GM19035 (cell line): ENCODE data around the gene DNAH17.

Source experiments
- ATAC-seq: cut with Tn5 transposase; IDR thresholded peaks from one replicate; pipeline ENCODE4 v1.9.1; 2021; ENCODE audit not compliant: unreplicated experiment

The DNAH17 gene, protein sequence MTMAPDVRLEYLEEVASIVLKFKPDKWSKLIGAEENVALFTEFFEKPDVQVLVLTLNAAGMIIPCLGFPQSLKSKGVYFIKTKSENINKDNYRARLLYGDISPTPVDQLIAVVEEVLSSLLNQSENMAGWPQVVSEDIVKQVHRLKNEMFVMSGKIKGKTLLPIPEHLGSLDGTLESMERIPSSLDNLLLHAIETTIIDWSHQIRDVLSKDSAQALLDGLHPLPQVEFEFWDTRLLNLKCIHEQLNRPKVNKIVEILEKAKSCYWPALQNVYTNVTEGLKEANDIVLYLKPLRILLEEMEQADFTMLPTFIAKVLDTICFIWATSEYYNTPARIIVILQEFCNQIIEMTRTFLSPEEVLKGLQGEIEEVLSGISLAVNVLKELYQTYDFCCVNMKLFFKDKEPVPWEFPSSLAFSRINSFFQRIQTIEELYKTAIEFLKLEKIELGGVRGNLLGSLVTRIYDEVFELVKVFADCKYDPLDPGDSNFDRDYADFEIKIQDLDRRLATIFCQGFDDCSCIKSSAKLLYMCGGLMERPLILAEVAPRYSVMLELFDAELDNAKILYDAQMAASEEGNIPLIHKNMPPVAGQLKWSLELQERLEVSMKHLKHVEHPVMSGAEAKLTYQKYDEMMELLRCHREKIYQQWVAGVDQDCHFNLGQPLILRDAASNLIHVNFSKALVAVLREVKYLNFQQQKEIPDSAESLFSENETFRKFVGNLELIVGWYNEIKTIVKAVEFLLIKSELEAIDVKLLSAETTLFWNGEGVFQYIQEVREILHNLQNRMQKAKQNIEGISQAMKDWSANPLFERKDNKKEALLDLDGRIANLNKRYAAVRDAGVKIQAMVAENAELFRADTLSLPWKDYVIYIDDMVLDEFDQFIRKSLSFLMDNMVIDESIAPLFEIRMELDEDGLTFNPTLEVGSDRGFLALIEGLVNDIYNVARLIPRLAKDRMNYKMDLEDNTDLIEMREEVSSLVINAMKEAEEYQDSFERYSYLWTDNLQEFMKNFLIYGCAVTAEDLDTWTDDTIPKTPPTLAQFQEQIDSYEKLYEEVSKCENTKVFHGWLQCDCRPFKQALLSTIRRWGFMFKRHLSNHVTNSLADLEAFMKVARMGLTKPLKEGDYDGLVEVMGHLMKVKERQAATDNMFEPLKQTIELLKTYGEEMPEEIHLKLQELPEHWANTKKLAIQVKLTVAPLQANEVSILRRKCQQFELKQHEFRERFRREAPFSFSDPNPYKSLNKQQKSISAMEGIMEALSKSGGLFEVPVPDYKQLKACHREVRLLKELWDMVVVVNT (N-terminal part only)

DNA sequence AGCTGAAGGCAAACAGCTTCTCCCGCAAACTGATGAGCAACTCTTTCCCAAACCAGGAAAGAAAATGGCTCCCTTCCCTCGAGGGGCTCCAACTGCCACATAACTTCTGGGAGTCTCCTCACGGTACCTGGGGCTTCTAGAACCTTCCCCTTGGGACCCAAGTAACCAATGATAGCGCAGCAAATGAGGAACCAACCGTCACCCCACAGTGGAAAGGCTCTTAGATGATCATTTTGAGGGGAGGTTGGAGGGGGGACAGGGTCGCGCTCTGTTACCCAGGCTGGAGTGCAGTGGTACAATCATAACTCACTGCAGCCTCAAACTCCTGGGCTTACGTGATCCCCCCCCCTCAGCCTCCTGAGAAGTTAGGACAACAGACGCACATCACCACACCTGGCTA lies at the start of gene DNAH17:
DNAH17 (minus strand) TSS at position 101 of the 400 bp plus-strand sequence. CDS start 2,339 bp downstream, outside the sequence.
- ATAC-seq = no peak

DNA sequence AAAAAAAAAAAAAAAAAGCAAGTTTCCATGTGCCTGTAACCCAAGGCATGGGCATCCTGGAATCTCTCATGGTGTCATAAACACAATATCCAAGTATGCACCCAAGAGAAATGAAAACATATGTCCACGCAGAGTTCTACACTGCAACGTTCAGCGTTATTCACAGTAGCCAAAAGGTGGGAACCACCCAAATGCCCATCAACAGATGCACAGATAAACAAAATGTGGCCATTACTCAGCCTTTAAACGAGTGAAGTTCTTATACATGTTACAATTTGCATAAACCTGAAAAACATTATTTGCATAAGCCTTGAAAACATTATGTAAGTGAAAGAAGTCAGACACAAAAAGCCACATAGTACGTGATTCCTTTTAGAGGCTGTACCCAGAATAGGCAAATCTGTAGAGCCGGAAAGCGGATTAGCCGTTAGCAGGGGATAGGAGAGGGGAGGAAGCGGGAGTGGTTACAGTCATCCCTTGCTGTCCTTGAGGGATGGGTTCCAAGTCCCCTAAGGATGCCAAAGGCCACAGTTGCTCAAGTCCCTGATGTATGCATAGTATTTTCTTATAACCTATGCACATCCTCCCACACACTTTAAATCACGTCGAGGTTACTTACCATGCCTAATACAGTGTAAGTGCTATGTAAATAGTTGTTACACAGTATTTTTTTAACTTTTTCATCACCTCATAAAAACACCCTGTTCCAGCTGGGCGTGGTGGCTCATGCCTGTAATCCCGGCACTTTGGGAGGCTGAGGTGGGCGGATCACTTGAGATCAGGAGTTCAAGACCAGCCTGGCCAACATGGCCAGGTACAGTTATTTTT lies 47.3 kb upstream of the DNAH17 start:
- no peak for ATAC-seq

DNA sequence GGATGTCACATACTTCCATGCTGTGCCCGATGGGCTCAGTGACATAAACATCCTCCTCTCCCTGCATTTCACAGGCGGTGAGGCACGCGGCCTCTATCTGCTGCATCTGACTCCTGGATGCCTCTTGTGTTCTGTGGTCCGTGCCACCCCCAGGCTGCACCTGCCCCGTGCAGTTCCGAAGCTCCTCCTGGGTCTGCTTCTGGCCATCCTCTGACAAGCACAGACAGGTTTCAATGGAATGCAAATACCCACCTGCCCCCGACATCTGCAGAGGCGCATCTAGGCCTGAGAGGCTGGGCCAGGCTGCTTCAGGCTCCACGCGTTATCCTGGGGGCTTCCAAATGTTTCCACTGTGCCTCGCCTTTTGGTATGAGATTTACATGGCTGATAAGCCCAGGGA lies 46.3 kb upstream of the DNAH17 start:
- ATAC-seq = no peak

DNA sequence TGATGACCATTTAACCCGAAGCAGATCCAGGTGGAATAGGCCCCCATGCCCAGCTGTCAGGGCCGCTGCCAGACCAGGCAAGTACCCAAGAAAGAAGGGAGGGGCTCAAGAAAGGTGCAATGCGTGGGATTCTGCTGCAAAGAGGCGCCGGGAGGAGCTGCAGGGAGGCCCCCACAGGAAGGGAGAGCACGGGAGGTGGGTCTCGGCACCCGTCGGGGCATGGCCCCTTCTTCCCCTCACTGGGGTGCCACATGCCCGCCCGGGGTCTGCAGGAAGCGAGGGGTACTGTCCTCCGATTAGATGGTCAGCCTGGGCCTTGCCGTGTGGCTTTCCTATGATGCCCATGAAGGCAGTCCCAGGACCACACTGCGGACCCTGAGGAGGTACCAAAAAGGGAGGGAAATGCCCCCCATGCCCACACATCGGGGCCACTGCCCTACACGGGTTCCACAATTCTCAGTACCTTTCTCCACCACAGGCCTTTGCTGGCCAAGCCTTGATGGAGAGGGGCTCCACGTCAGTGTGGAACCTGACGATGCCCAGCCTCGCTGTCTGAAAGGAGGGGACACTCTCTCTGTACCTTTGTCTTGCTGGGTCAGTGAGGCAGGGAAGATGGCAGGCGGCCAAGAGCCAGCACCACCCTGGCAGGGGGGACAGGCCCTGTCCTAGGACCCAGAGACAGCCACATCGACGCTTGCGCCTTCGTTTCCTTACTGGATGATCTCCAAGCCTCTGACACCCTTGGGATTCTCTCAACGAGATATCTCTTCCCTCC lies 45.5 kb upstream of the DNAH17 start:
- no peak for ATAC-seq

DNA sequence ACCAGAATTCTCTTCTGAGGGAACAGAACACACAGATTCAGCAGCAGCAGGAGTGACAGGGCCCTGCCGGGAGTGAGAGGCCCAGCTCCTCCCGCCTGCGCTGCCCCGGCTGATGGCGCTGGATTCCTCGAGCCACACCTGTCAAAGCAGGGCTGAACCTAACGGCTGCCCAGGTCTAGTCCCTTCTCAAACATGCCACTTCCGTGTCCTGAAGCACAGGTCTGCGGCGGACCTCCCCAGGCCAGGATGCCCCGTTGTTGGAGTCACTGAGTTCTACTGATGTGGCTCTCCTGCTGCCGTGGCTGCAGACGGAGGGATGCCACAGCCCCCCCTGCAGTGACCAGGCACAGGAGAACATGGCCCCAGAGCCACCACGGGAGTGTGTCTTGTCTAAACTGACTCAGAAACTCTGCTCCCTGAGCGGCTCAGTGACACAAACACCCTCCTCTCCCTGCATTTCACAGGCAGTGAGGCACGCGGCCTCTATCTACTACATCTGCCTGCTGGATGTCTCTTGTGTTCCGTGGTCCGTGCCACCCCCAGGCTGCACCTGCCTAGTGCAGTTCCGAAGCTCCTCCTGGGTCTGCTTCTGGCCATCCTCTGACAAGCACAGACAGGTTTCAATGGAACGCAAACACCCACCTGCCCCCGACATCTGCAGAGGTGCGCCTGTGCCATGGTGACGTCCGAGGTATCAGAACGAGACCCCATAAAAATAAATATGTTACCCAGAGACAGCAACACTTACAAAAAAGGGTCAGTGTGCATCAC lies 44.7 kb upstream of the DNAH17 start:
- ATAC-seq = no peak

DNA sequence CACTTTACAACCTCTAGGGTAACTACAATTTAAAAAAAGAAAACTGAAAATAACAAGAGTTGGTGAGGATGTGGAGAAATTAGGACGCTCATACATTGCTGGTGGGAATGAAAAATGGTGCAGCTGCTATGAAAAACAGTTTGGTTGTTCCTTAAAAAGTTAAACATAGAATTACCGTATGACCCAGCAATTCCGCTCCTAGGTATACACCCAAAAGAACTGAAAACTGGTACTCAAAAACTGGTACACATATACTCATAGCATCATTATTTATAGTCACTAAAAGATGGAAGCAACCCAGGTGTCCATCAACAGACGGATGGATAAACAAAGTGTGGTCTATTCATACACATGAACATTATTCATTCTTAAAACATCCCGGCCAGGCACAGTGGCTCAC lies 42.9 kb upstream of the DNAH17 start:
- no peak for ATAC-seq

DNA sequence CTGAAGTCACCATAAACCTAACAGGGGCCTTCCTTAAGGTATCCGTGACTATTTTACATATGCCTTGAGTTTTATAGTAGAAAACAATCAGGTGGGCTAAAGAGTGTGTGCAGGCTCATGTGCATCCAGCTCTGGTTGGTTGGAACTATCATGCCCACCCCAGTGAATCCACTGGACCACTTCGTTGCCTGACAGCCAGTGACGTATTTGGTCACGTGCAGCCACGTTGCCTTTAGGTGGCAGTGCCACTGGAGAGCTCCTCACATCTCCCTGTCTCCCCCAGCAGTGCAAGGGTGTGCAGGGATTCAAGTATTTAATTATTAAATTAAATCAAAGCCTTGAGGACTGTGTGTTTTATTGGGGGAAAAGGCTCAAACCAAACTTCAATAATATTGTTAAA lies 42.1 kb upstream of the DNAH17 start:
- no peak for ATAC-seq

DNA sequence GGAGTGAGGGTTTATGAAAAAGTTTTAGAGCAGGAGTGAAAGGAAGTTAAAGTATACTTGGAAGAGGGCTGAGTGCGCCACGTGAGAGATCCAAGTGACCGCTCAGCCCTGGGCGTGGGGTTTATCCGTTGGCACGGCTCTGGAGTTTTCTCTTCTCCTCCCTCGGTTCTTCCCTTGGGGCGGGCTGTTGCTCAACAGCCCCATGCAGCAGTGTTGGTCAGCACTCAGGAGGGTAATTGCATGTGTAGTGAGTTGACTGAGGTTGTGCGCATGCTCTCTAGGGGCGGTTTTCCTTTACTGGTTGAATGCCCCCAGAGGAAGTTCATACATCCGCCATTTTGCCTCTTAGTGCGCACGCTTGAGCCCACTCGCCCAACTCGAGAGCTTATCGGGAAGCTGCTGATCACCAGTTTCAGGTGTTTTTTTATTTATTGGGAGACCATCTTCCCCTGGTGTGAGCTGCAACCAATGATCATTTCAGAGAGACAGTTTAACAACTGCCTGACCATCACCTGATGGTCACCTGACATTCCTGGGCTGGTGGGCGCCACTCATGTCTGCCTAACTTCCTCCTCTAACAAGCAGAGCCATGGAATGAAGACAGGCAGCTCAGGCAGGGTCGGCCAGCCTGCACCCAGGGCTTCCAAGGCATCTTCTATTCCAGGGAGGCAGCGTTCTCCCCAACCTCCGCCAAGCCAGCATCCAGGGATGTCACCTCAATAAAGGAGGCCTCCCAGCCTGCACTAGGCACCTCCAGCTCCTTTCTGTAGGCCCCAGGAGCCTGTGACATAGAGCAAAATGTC lies 41.3 kb upstream of the DNAH17 start:
- ATAC-seq = no peak

DNA sequence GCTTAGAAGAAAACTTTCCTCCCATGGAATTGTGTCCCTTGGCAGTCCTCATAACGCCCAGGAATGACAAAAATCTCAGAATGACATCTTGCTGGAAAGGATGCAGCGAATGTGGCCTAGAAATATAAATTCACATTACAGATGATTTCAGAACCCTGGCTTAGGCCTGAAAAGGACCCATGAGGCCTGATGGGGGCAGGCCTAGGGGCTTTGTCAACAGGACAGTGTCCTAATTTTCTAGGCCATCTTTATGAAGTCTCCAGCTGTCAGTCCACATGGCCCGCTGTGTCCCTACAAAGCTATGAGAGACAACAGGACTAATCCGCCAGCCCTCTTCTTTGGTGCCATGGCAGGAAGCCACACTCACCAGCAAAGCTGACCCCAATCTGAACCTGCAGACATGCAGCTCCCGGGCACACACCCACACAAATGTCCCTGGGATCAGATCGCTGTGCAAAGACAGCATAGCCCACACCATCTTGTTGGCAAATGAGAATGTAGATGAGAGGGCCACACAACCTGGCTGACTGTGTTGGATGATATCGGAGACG lies 40.4 kb upstream of the DNAH17 start:
- ATAC-seq = no peak

DNA sequence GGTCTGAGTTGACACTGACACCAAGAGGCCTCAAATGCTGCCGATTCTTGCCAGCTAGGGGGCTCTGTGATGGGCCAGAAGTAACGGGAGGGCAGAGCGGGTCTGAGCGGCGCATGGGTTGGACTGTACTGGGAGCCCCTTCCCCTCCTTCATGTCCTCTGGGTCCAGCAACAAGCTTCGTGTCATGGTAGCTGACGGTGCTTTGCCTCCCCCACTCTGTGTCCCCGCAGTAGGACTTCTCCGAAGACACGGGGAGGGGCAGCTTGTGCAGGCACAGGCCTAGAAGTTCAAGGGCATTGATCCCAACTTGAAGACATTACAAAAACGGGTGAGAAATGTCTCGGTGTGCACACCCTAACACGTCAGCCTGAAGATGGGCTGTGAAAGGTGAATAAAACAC lies 39.8 kb upstream of the DNAH17 start:
- no peak for ATAC-seq

DNA sequence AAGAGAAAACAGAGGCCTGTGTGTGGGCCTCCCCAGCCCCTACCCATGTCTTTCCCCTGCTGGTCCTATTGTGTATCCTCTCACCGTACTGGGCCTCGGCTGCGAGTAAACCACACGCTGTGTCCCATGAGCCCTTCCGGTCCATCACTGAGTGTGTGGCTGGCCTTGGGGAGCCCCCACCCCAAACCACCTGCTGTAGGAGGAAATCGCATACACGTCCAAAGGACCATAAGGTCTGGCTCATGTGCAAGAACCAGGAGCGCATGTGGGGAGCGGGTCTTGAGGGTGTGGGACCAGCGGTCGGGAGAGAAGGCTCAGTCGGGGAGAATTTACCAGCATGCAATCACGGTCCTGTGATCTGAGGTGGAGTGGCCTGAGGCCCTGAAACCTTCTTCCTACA lies 38.4 kb upstream of the DNAH17 start:
- ATAC-seq = no peak

DNA sequence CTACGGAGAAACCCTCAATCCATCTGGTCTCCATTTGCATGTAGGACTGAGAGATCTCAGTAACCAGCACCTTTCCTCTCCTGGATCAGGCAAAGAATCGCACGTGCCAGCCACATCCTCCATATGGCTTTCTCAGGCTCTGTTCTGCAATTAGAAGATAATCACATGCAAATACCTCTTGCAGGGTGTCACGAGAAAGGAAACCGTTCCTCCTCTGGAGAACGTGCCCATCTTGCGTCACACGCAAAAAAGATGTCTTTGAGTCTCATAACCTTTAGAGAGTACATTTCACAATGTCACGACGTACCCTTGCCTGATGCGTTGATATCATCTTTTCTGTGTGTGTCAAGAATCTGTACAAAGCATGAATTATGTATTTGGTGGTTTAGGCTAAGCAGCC lies 36.2 kb upstream of the DNAH17 start:
- ATAC-seq = no peak

DNA sequence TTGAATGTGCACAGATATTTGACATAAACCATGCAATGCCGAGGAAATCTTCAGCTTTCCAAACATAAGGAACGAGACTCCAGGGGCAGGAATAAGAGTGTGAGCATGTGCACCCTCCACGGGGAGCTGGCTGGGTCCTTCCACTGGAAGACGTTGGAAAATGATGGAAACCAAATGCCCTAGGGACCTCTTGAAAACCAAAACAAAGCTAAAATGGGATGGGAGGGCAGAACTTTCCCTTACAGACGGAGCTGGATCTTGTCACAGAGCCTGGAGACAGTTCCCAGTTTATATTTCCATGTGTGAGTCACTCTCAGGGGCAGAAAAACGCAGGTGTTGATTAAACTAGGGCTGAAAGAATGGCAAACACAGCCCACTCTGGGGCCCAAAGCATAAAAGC lies 34.4 kb upstream of the DNAH17 start:
- no peak for ATAC-seq

DNA sequence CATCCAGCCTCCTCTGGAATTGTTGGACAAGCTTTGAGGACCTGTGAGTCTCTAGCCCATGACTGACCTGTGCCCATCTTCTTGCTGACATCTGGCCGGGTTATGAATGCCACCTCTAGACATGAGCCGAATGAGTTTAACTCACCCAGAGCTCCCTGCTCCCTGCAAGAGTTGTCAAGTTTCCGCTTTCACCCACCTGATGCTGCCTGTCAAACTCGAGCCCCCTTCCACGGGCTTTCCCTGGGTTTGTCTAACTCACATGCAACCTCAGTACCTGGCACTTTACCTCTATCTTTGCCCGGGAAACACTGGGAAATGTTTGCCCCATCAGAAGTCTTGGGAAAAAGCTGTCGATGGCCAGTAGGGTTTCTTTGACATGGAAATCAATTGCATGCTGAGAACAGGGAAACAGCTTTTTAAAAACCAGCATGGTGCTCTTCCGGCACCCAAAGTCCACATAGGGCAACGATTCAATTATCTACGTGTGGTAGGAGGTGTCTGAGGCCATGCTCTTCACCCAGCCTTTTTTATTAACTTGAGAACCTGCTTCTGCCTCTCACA lies 33.8 kb upstream of the DNAH17 start:
- no peak for ATAC-seq

DNA sequence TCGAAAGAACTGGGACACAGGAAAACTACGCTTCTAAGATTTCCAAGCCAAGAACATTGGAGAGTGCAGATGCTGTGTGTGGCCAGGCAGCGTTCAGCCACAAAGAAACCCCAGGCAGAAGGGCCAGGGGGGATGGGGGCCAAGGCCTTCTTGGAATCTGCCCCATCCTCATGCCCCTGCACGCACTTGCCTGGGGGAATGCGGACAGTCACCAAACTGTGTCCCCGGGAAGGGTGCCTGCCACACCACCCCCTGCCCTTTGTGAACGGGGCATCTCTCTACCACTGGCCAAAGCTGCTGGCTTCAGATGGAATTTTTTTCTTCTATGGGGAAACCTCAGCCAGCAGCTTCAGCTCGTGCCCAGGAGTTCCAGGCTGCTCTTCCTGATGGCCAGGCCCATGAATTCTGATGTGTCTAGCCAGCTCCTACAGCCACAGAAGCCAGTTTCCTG lies 32.0 kb upstream of the DNAH17 start:
- no peak for ATAC-seq

DNA sequence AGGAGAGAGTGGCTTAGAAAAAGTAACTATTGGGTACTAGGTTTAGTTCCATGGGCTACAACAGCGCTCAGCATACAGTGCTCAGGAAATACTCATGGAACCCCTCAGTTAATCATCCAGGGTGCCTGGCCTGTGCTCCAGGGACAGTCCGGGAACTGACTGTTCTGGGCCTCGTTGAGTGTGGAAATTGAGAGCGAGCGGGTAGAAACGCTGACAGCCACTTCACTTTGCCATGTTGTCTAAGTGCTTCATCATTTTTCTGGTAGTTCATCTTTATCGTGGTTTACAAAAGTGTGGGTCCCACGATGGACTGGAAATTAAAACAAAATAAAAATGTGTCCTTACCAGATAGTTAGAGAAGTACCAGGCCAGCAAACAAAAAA lies 31.6 kb upstream of the DNAH17 start:
- no peak for ATAC-seq

DNA sequence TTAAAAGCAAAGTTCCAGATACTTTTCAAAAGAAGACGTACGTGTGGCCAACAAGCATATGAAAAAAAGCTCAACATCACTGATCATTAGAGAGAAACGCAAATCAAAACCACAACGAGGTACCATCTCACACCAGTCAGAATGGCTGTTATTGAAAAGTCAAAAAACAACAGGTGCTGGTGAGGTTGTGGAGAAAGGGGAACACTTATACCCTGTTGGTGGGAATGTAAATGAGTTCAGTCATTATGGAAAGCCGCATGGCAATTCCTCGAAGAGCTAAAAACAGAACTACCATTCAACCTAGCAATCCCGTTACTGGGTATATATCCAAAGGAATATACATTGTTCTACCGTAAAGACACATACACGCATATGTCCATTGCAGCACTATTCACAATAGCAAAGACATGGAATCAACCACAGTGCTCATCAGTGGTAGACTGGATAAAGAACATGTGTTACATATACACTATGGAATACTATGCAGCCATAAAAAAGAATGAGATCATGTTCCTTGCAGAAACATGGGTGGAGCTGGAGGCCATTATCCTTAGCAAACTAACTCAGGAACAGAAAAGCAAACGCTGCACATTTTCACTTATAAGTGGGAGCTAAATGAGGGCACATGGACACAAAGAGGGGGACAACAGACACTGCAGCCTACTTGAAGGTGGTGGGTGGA lies 31.1 kb upstream of the DNAH17 start:
- ATAC-seq = no peak
